Measurements from ENCODE around the gene KLHDC7A.

The KLHDC7A gene

DNA sequence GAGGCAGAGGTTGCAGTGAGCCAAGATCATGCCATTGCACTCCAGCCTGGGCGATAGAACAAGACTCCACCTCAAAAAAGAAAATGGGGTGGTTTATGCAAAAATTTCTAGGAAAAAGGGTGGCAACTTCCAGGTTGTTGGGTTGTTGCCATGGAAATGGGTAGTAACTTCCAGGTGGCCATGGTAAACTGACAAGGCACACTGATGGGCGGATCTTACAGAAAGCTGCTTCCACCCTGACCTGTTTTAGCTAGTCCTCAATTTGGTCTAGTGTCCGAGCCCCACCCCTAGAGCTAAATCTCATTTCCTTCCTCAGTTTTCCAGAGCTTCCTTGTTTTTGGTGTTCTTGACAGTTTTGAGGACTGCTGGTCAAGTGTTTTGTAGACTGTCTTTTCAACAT lies 13.6 kb downstream of the KLHDC7A start:
- Mint-ChIP-seq H3K4me1 (no peaks in the 10 kb centered on the region), H3K4me3 (no peak overlapping the region), H3K9me3 (peaks cover 9% of the 10 kb centered on the region), H3K27me3 (ENCODE audit: low read depth) (peaks cover 25% of the 10 kb centered on the region), H3K36me3 (ENCODE audit: low read depth) (no peaks in the 10 kb centered on the region), H3K27ac (no peak overlapping the region)
- TF ChIP-seq, protein P1, sequence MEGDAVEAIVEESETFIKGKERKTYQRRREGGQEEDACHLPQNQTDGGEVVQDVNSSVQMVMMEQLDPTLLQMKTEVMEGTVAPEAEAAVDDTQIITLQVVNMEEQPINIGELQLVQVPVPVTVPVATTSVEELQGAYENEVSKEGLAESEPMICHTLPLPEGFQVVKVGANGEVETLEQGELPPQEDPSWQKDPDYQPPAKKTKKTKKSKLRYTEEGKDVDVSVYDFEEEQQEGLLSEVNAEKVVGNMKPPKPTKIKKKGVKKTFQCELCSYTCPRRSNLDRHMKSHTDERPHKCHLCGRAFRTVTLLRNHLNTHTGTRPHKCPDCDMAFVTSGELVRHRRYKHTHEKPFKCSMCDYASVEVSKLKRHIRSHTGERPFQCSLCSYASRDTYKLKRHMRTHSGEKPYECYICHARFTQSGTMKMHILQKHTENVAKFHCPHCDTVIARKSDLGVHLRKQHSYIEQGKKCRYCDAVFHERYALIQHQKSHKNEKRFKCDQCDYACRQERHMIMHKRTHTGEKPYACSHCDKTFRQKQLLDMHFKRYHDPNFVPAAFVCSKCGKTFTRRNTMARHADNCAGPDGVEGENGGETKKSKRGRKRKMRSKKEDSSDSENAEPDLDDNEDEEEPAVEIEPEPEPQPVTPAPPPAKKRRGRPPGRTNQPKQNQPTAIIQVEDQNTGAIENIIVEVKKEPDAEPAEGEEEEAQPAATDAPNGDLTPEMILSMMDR (IDR thresholded peaks at IDR 0.05; ENCODE audit: unreplicated experiment in 3 of 3): no peak

DNA sequence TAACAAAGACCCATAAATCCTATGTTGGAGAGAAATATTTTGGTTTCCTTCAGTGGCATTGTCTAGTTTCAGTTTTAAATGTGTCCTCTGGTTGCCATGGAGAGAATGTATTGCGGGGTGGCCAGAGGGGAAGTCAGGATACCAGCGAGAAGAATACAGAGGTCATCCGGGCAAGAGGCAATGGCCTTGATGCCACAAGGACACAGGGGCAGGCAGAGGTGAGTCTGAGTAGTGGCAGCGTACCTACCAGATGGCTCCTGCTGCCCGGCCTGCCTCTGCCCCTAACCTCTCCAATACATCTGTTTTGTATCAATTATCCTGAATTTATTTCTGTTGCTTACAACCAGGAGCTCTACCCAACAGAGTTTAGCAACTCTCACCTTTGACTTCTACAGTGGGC lies 14.9 kb downstream of the KLHDC7A start:
- TF ChIP-seq, protein P1 (IDR thresholded peaks at IDR 0.05; ENCODE audit: unreplicated experiment in 3 of 3): no peak
- Mint-ChIP-seq H3K4me3 (no peak overlapping the region), H3K27me3 (ENCODE audit: low read depth) (peaks cover 33% of the 10 kb centered on the region), H3K36me3 (ENCODE audit: low read depth) (no peaks in the 10 kb centered on the region), H3K9me3 (peaks cover 9% of the 10 kb centered on the region), H3K27ac (no peak overlapping the region), H3K4me1 (no peaks in the 10 kb centered on the region)

DNA sequence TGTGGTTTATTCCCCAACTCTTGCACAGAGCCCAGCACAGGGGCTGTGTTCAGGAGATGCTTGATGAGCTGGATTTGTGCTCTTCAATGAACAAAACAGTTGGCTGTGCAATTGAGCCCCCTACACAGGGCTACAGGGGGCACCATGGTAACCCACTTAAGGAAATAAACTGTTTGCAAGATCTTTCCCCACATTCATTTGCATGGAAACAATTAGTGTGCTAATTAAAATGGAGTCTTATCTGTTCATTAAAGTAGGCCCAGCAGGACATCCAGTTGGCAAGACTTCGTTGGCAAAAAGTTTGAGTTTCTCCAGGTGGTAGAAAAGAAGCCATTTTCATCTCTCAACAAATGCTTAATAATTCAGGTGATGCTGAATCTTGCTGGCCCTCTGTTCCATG lies 15.3 kb downstream of the KLHDC7A start:
- TF ChIP-seq, protein P1 (IDR thresholded peaks at IDR 0.05; ENCODE audit: unreplicated experiment in 3 of 3): no peak
- Mint-ChIP-seq H3K27me3 (ENCODE audit: low read depth) (peaks cover 31% of the 10 kb centered on the region), H3K27ac (no peak overlapping the region), H3K9me3 (peaks cover 7% of the 10 kb centered on the region), H3K36me3 (ENCODE audit: low read depth) (no peaks in the 10 kb centered on the region), H3K4me3 (no peak overlapping the region), H3K4me1 (no peaks in the 10 kb centered on the region)

DNA sequence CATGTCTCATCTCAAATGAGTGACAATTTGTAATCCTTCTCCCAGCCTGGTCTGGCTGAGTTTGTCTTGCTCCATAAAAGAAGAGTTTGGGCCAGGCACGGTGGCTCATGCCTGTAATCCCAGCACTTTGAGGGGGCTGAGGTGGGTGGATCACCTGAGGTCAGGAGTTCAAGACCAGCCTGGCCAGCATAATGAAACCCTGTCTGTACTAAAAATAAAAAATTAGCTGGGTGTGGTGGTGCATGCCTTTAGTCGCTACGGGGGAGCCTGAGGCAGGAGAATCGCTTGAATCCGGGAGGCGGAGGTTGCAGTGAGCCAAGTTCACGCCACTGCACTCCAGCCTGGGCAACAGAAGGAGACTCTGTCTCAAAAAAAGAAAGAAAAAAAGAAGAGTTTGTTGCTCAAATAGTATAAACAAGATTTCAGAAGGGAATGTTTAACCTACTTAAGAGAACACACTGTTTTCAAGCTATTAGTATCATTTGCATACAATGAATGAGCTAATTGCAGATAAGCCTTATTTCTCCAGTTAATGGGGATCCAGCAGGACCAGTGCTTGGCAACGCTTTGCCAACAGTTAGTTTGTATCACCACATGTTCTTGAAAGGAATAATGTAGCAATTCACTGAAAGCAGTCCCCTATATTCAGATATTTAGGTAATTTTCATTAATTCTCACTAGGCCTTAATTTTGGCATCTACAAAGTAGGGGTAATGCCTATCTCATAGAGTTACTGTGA lies 15.9 kb downstream of the KLHDC7A start:
- H3K9me3 Mint-ChIP-seq: peaks cover 7% of the 10 kb centered on the region
- no peaks in the 10 kb centered on the region for H3K36me3 Mint-ChIP-seq (ENCODE audit: low read depth)
- H3K27ac Mint-ChIP-seq: no peak overlapping the region
- TF ChIP-seq, protein P1 (IDR thresholded peaks at IDR 0.05; ENCODE audit: unreplicated experiment in 3 of 3): no peak
- no peaks in the 10 kb centered on the region for H3K4me1 Mint-ChIP-seq
- peaks cover 32% of the 10 kb centered on the region for H3K27me3 Mint-ChIP-seq (ENCODE audit: low read depth)
- H3K4me3 Mint-ChIP-seq: no peak overlapping the region

DNA sequence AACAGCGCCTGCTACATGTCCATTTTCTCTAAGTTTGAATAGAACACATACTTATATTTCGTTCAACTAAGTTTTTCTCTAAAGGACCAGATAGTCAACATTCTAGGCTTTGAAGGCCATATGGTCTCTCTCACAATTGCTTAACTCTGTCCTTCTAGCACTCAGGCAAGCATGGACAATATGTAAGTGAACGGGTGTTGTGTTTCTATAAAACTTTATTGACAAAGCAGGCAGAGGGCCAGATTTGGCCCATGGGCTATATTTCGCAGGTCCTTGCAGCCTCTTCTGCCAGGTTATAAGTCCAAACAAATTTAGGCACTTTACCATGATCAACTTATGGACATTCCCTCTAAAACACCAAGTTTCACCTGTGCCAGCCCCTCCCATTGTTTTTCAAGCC lies 21.1 kb downstream of the KLHDC7A start:
- Mint-ChIP-seq H3K9me3 (peaks cover 2% of the 10 kb centered on the region), H3K36me3 (ENCODE audit: low read depth) (no peaks in the 10 kb centered on the region), H3K4me1 (no peaks in the 10 kb centered on the region), H3K27me3 (ENCODE audit: low read depth) (peaks cover 37% of the 10 kb centered on the region), H3K27ac (no peak overlapping the region), H3K4me3 (no peak overlapping the region)
- TF ChIP-seq, protein P1 (IDR thresholded peaks at IDR 0.05; ENCODE audit: unreplicated experiment in 3 of 3): no peak

DNA sequence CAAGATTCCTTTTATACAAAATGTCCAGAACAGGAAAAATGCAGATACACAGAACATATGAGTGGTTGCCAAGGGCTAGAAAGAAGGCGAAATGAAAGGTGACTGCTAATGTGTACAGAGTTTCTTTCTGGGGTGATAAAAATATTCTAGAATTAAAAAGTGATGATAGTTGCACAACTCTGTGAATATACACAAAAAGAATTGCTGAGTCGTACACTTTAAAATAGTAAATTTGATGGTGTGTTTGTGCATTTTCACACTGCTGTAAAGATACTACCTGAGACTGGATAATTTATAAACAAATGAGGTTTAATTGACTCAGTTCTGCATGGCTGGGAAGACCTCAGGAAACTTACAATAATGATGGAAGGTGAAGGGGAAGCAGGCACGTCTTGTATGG lies 23.9 kb downstream of the KLHDC7A start:
- H3K27me3 Mint-ChIP-seq (ENCODE audit: low read depth): peaks cover 29% of the 10 kb centered on the region
- no peak overlapping the region for H3K4me3 Mint-ChIP-seq
- peaks cover 7% of the 10 kb centered on the region for H3K9me3 Mint-ChIP-seq
- H3K36me3 Mint-ChIP-seq (ENCODE audit: low read depth): no peaks in the 10 kb centered on the region
- TF ChIP-seq, protein P1 (IDR thresholded peaks at IDR 0.05; ENCODE audit: unreplicated experiment in 3 of 3): no peak
- H3K27ac Mint-ChIP-seq: no peak overlapping the region
- peaks cover under 1% of the 10 kb centered on the region for H3K4me1 Mint-ChIP-seq
